GM19455 (cell line): ENCODE results near the gene KIAA0408.

Experiments
- ATAC-seq: cut with Tn5 transposase; IDR thresholded peaks from one replicate; pipeline ENCODE4 v1.9.1; 2021; ENCODE audit not compliant: unreplicated experiment

The KIAA0408 gene

DNA sequence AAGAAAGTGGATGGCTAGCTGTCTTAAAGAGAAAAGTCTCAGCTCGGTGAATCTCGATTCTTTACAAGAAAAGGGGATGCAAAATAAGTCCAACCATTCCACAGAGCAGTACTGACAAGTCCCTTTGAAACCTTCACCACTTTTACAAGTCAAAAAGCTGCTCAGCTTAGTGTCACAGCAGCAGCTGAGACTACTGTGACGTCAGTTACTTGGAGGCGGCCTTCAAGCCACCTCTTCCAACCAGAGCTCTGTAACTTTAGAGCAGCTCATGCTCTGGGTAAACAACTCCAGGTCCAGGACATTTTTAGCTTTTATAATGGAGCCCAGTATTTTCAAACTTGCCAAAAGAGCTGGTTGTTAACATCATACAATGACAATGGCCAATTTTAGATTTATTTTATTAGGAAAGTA lies at the start of gene KIAA0408:
TSS of gene KIAA0408 (minus strand) at position 159 of the 411 bp plus-strand sequence. CDS start 5,408 bp downstream, outside the sequence.
- ATAC-seq, result no peak

DNA sequence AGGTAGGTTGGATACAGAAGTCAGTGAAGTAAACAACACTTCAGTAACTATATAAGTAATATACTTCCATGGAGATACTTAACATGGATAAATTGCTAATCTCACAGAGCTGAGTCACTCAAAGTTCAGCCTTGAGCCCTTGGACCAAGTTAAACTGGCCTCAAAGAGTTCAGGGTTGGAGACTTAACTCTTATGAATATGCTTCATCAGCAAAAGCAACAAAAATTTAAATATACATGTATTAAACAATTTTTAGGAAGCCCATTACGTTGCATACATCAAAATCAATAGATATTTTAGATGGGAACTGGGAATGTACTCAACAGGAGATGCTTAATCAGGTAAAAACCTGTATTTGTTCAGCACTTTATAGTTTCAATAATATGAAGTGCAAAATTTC lies 47.7 kb upstream of the KIAA0408 start:
- no peak for ATAC-seq

DNA sequence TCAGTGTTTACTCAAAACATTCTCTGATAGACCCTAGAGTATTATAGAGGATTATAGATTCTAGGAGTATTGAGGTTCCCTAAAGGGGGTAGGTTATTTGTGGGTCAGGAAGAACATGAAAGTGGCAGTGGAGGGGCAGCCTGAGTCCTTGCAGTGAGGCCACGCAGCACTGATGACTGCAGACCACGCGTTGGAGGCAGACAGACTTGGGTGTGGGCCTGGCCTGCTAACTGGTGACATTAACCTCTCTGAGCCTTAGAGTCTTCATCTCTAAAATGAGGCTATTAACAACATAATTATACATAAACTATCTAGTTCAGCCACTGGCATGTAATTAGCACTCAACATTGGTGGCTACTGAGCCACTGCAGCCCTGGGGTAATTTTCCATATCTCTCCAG lies 43.8 kb upstream of the KIAA0408 start:
- ATAC-seq, result no peak

DNA sequence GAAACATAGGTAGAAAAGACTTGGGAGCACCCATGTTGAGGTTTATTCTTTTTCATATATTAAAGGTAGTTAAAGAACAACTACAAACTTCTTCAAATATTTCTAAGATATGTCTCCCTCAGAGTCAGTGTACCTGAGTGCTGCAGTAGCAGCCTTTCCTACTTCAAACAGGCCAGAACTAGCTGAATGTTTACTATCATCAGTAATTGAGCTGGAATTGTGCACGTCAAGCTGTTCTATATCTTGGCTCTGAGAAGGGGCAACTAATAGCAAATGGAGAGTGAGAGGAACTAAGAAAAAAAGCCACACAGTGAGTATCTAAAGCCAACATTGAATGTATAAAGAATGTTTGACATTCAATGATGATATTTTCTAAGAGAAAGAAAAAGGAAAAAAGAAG lies 38.2 kb upstream of the KIAA0408 start:
- no peak for ATAC-seq

DNA sequence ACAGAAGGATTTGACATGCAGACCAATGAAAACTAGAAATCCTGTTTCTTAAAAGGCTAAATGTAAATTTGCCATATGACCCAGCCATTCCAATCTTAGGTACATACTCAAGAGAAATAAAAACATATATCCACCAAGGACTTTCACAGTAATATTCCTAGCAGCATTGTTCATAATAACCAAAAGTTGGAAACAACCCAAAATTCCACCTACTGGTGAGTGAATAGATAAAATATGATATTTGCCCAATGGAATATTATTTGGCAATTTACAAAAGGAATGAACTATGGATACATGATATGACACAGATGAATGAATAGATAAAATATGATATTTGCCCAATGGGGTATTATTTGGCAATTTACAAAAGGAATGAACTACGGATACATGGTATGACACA lies 37.3 kb upstream of the KIAA0408 start:
- ATAC-seq, result no peak

DNA sequence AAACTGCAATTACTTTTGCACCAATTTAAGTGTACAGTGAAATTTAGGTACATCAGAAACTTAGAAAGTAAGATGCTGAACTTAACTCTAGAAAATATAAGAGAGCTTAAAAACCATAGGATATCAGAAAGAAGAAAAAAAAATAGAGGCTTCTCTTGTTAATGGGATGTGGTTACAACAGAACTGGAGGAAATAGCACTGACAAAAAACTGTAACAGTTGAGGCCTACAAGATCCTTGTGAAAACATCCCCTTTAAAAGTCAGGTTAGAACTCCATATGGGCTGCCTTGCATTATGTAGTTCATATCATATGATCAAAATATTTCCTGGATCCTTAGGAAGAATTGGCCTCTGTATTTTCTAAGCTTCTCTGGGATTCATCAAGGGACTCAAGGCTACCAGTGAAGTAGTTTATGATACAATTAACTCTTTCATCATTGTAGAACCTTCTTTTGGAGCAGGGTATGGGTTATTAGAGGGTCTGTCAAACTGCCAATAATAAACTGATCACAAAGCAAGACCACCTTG lies 35.1 kb upstream of the KIAA0408 start:
- no peak for ATAC-seq

DNA sequence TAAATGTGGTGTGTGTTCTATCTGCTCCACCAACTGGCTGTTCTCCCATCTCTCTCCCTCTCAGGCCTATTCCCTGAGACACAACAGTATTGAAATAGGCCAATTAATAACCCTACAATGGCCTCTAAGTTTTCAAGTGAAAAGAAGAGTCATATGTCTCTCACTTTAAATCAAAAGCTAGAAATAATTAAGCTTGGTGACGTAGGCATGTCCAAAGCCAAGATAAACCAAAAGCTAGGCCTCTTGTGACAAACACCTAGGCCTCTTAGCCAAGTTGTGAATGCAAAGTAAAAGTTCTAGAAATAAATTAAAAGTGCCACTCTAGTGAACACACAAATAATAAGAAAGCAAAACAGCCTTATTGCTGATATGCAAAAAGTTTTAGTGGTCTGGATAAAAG lies 30.1 kb upstream of the KIAA0408 start:
- ATAC-seq, result no peak

DNA sequence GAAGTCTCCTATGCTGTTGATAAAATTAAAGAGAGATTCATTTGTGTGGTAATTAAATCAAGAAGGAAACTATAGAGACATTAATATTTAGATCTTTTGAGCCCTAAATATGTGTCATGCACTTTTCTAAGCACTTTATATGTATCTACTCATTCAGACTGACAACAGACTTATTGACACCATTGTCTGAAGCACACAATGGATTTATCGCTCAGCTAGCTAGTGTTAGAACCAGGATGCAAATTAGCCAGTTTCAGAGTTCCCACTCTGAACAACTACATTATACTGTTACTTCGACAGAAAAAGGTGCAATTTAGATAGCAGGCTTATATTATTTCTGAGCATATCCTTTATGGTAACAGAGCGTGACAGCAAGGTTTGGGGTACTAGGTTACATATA lies 27.7 kb upstream of the KIAA0408 start:
- ATAC-seq, result no peak

DNA sequence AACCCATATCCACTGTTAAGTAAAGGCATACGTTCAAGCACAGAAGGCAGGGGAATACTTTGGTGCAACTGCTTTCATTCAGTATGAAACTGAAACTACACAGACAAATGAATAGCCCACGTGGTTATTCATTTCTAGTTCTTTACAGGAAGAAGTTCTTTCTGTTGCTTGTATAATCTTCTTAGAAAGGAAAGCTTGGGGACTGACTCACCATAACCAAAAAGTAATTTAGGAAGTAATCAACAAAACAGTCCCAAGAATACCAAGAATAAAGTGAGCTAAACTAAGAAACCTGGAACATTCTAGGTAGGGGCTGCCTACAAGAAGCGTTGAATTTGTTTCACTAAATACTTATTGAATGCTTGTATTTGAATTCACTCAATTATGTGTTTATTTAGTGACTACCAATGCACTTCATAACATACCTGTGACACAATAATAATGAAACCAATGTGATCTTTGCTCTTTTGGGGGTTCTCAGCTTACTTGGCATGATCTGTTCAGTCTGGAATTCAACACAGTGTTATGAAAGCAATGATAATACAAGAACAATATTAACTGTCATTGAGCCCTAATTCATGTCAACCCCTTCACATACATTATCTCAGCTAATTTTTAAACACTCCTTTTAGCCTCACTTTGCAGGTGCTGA lies 25.1 kb upstream of the KIAA0408 start:
- ATAC-seq, result peak; percentile 100

DNA sequence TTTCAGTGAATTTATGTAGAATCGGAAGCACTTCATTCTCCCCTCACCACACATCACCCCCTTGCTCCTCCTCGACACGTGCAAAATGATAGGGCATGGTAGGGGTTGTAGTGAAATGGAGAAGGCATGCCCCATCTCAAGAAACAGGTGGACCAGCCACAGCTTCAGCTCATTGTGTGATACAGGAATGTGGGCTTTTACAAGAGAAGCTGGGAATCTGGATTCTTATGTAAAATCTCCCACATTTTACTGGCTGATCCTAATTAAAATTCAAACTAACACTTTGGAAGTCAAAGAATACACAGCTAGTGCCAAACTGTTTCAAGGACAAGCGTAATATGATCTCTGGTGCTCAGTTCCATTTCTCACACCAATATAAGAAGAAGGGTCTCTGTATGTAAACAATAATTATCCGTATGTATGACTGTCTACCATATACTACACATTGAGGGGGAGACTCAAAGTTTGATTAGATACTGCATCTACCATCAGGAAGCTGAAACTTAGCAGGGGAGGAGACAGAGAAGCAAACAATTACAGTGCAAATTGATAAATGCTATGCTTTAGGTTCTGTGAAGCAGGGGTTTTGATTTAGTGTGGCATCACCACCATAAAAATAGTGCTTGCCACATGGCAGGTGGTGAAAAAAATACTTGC lies 24.3 kb upstream of the KIAA0408 start:
- no peak for ATAC-seq

DNA sequence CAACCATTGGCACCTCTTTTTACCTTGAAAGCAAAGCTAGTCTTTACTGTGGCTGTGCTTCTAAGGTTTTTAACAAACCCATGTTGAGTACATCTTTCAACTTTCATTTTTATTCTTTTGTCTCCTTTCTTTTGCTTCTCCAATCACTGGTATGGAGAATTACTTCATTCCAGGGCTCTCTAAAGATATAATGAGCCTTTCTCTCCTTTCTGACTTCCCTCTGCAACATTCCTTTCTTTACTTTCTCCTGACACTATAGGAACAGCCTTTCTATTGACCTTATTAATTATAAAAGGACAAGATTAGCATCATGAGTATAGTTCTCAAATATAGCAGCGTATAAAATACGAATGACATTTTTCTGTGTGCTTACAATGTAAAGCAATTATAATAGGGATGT lies 23.1 kb upstream of the KIAA0408 start:
- ATAC-seq, result no peak

DNA sequence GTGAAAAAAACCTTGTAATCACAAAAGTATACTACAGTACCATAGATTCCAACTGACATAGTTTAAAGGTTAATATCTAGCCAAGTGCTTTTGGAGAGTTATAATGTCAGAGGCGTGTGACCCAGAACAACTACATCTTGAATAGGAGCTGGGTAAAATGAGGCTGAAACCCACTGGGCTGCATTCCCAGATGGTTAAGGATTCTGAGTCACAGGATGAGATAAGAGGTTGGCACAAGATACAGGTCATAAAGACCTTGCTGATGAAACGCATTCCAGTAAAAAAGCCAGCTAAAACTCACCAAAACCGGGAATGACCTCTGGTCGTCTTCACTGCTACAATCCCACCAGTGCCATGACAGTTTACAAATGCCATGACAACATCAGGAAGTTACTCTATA lies 22.4 kb upstream of the KIAA0408 start:
- no peak for ATAC-seq

DNA sequence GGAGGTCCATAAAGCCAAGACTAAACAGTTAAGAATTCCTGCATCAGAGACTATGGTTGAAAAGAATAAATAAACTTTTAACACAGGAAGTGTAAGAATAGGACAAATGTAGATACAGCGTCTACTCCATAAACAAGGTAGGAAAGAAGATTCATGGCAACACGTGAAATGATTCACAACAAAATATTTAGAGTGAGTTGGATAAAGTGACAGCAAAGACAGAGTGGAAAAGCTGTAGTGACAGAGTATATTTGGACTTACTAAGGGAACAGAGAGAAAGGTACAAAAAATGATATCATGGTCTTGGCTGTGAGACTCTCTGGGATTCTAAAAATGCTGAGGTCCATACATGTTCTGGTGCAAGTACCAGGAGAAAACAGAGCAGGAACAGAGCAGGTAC lies 21.9 kb upstream of the KIAA0408 start:
- no peak for ATAC-seq

DNA sequence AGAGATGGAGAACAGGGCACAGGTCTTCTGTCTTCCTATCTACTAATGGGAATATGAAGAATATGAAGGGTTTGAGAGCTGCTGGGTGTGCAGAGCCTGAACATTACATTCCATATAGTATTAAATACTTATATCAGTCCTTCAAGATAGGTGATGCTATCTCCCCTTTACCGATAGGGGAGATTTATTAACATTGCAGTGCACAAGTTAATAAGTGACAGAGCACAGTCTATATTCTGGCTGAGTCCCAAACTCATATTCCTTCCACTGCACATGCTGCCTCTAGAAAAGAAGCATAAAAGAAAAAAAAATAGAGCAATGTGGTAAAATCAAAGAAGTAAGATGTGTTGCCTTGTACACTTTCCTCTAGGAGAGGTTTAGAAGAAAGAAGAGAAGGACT lies 18.5 kb upstream of the KIAA0408 start:
- no peak for ATAC-seq

DNA sequence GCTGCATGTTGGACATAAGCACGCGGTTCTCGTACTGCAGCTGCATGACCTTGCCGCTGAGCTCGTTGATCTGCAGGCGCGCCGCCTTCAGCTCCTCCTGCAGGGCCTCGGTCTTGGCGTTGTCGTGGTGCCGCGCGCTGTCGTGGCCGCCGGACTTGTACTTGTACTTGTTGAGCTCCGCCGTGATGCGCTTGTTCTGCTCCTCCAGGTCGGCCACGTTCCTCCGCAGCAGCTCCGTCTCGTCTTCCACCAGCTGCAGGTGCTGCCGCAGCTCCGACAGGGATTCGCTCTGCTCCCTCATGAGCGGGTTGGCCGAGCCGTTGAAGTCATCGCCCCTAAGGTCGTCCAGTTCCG lies 16.6 kb upstream of the KIAA0408 start:
- ATAC-seq, result no peak

DNA sequence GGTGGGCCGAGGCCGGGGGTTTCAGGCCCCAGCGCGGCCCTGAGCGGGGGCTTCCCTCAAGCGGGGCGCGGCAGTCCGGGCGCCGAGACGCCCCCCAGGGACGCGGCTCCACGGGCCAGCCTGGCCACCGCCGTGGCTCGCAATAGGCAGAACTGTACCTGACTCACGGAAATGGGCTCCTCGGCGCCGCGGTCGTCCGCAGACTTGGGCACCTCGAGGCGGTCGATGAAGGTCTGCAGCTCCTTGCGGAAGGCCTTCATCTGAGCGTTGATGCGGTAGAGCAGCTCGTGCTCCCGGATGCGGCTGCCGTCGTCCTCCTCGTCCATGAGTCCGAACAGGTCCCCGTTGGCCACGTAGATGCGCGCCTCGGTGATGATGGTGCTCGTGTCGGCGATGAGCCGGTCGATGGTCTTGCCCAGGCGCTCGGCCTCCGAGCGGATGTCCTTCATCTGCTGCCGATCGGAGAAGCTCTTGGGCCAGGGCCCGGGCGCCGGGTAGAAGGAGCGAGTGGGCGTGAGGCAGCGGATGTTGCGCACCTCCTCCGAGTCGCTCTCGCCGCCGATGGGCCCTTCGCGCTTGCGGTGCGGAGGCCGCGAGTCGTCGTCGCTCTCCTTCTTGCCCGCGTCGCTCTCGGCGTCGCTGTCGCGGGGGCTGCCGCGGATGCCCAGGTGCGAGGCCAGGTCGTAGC lies 16.1 kb upstream of the KIAA0408 start:
- ATAC-seq, result no peak

DNA sequence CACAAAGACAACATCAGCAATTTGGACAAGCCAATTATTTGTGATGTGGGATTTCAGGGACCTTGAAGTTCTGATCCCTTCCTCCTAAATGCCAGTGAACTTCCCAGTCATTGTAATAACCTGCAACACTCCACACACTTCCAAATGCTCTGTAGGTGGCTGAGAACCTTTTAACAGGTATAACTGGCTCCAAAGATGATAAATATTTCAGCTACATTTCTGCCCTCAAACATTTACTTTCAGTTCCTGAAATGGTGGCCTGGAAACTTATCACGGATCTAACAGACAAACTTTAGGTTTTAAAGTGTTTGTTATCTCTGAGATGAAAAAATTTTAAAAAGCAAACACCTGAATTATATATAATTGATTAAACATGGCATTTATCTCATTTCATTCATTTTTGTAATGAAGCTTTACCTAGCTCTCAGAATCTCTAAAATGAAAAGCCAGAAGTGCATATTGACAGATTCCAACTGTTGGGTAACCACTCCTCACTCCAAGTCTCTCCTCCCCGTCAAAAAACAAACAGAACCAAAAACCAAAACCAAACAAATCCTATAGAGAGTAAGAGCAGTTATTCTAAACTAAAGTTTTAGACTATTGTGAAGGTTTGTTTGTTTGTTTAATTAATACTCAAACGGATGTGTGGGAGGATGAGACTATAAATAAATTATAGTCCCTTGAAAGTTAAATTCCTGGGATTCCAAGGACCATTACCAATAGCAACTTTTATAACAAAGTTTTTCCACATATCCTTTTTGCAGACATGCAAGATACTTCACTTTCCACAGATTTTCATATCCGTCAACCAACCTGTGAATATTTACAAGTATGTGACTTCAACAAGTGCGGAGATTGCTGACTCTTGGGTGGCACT lies 12.4 kb upstream of the KIAA0408 start:
- ATAC-seq, result no peak

DNA sequence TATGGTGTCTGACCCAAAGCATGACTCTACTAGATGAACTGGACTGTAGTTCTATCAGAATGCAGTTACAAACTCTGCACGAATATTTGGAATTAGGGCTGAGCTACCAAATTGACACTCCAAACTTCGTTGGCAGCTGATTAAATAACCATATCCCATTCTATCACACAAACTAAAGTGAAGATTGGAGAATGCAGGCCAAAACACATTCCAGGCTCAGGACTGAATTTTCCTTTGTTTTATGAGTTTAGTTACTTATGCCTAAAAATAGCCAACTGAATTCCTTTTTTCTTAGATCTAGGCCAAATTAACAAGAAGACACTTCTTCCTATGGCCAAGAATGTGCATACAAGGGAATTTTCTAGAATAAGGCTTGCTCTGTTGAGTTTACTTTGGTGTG lies 9.7 kb upstream of the KIAA0408 start:
- no peak for ATAC-seq

DNA sequence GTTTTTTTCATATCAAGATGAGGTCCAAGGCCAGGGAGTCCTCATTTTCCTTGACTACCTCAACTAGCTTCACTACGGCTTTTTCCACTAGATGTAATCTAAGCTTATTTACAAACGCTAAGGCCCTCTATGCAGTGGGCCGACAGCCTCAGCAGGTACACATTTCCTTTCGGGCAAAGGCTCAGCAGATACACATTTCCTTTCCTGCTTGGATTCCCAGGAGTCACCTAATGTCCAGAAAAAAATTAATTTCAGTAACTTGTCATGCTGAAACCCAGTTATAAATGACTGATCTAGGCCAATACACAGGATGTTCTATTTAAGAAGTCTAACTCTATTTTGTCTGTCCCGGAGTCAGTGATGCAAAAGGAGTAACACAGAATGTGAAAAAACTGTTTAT lies 7.2 kb upstream of the KIAA0408 start:
- ATAC-seq, result no peak

DNA sequence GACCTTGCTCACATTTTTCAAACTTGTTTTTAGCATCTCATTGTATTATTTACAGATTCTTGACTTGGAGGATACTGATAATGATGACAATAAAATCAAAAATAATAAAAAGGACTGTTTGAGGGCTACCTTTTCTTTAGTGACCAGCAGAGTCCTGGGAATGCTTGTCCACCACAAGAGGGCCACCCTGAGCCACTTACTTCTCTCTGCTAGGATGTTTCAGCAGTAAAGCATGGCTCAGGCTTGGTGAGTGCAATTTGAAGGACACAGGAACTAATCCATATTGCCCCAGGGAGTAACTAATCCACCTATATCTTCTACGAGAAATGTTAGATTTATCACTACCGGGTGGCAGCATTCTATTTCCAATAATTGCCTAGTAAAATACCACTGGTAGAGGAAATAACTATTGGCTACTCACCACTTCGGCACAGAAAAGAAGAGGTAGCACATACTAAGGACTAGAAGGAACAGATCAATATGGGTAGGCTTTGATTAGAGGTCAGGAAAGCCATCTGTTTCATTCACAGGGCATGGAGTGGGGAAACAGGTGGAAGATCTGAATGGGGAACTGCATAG lies 5.8 kb upstream of the KIAA0408 start:
- ATAC-seq, result peak; percentile 89
